B cell (primary cell): Measurements from ENCODE around the gene TPSAB1. TPM values are rescaled to one million over a fixed set of nuclear protein-coding genes. Genes with fewer than 3 reads are reported as not detected.

Experiments
- ATAC-seq: fragments of 200-7000 bp; cut with Tn5 transposase; one replicate; pipeline ENCODE4 v1.10.0; 2021; ENCODE audit warnings: low read depth, mild to moderate bottlenecking, moderate number of reproducible peaks, moderate library complexity
- CTCF ChIA-PET: fragments of 350-600 bp; sonication (Branson Sonifier 250); formaldehyde crosslinking; loops from one replicate; lab custom pipeline; 2021; ENCODE audit warnings: antibody characterized with exemption, inconsistent platforms; lab: Charles Lee
- POLR2A ChIA-PET: fragments of 350-600 bp; sonication (Branson Sonifier 250); formaldehyde crosslinking; loops from one replicate; lab custom pipeline; 2021; ENCODE audit warnings: antibody characterized with exemption; lab: Charles Lee
- DNase-seq: peaks from one replicate; pipeline ENCODE4 v3.0.0; 2013
- H2AFZ ChIP-seq: 2 replicates; pipeline ENCODE4 v1.6.1; 2012; ENCODE audit warnings: mild to moderate bottlenecking, low read depth, low read length; ENCODE audit not compliant: insufficient read depth, poor library complexity, severe bottlenecking
- H3K27ac ChIP-seq, 2 donors: 1 replicate in 1 of 2; 2 replicates in 1 of 2; pipeline ENCODE4 v1.5.1; 2012 to 2013; ENCODE audit warnings: low read length in 2 of 2, mild to moderate bottlenecking in 2 of 2, moderate library complexity in 1 of 2
- H3K27me3 ChIP-seq, 4 experiments: fragments of 200-600 bp in 1 of 4; sonication (generic) in 1 of 4; replicated peaks in 1 of 4; 1 replicate in 2 of 4; 2 replicates in 2 of 4; pipeline versions ENCODE4 v1.6.1 to v1.7.0; 2013 to 2016; ENCODE audit warnings: low read length in 3 of 4, mild to moderate bottlenecking in 2 of 4, mixed read lengths in 1 of 4, moderate library complexity in 1 of 4; ENCODE audit not compliant: insufficient read depth in 4 of 4, control insufficient read depth in 3 of 4; ENCODE audit errors: control extremely low read depth in 1 of 4
- H3K36me3 ChIP-seq, 2 experiments: replicated peaks in 1 of 2; 1 replicate in 1 of 2; 2 replicates in 1 of 2; pipeline versions ENCODE4 v1.6.1 to v1.7.1; 2013; ENCODE audit warnings: low read length in 1 of 2; ENCODE audit not compliant: insufficient read depth in 2 of 2, control insufficient read depth in 1 of 2; ENCODE audit errors: control extremely low read depth in 1 of 2, extremely low read depth in 1 of 2
- H3K4me1 ChIP-seq, 2 donors: fragments of 200-600 bp in 1 of 2; sonication (generic) in 1 of 2; 1 replicate in 1 of 2; 2 replicates in 1 of 2; pipeline versions ENCODE4 v1.5.1 to v1.6.1; 2013 to 2017; ENCODE audit warnings: low read length in 2 of 2; ENCODE audit not compliant: control insufficient read depth in 2 of 2, insufficient read depth in 2 of 2
- H3K4me2 ChIP-seq: replicated peaks from 2 replicates; pipeline ENCODE3; 2012; ENCODE audit warnings: mild to moderate bottlenecking, low read depth, low read length; ENCODE audit not compliant: poor library complexity, severe bottlenecking
- H3K4me3 ChIP-seq, 5 experiments: fragments of 200-600 bp in 1 of 5; sonication (generic) in 1 of 5; 1 replicate in 3 of 5; 2 replicates in 2 of 5; pipeline versions ENCODE4 v1.5.1 to v1.7.0; 2011 to 2016; ENCODE audit warnings: low read length in 4 of 5, mild to moderate bottlenecking in 4 of 5, low read depth in 2 of 5, control low read depth in 1 of 5, moderate library complexity in 1 of 5; ENCODE audit not compliant: insufficient read depth in 1 of 5; ENCODE audit errors: control extremely low read depth in 1 of 5, extremely low read depth in 1 of 5
- H3K79me2 ChIP-seq: fragments of 200-600 bp; sonication (generic); one replicate; pipeline ENCODE4 v1.6.0; 2016; ENCODE audit warnings: low read length; ENCODE audit not compliant: control insufficient read depth, insufficient read depth
- H3K9ac ChIP-seq: fragments of 200-600 bp; sonication (generic); 2 replicates; pipeline ENCODE4 v1.6.1; 2017; ENCODE audit warnings: mild to moderate bottlenecking, low read length, moderate library complexity
- H3K9me3 ChIP-seq, 3 donors: one replicate each; pipeline versions ENCODE4 v1.6.1 to v1.7.1; 2013; ENCODE audit warnings: low read length in 2 of 3; ENCODE audit not compliant: control insufficient read depth in 2 of 3, insufficient read depth in 1 of 3; ENCODE audit errors: control extremely low read depth in 1 of 3
- H4K20me1 ChIP-seq: 2 replicates; pipeline ENCODE4 v1.6.0; 2012; ENCODE audit warnings: mild to moderate bottlenecking, low read length; ENCODE audit not compliant: insufficient read depth, control insufficient read depth, poor library complexity, severe bottlenecking
- H3K27ac Mint-ChIP-seq: one replicate; pipeline ENCODE4 v1.8.0; 2021; ENCODE audit warnings: mixed read lengths
- H3K27me3 Mint-ChIP-seq: one replicate; pipeline ENCODE4 v1.8.0; 2021; ENCODE audit warnings: mixed read lengths
- H3K4me1 Mint-ChIP-seq: one replicate; pipeline ENCODE4 v1.8.0; 2021; ENCODE audit warnings: mixed read lengths
- H3K4me3 Mint-ChIP-seq: one replicate; pipeline ENCODE4 v1.8.0; 2021; ENCODE audit warnings: mixed read lengths
- H3K9me3 Mint-ChIP-seq: one replicate; pipeline ENCODE4 v1.8.0; 2022; ENCODE audit warnings: mixed read lengths; ENCODE audit not compliant: insufficient read depth
- EZH2 ChIP-seq: IDR thresholded peaks from 2 replicates; pipeline ENCODE4 v1.6.1; 2012; ENCODE audit warnings: borderline replicate concordance, low read depth, mild to moderate bottlenecking, moderate library complexity, low read length; ENCODE audit not compliant: insufficient read depth, poor library complexity, severe bottlenecking
- WGBS: methylation state at CpG from one replicate; pipeline ENCODE4 v1.1.5; 2013; ENCODE audit warnings: missing lambda C conversion rate; ENCODE audit not compliant: insufficient coverage; 5-methylcytosine and 5-hydroxymethylcytosine counted together
- intact Hi-C: fragments of 100-400 bp; cut with micrococcal nuclease; formaldehyde crosslinking; loops from one replicate; pipeline ENCODE4 v1.10.0; 2022
- polyA plus RNA-seq: library from polyadenylated mRNA; depleted of rRNA; stranded (reverse); fragments of >200 nt; gene quantifications from 2 replicates; pipeline ENCODE4 v1.2.3, GENCODE V29; 2012
- total RNA-seq, 2 donors: library from RNA; stranded (reverse); fragments of 120-200 nt in 1 of 2; gene quantifications; 1 replicate in 1 of 2; 2 replicates in 1 of 2; pipeline versions ENCODE4 v1.2.3 to v1.2.4, GENCODE V29; 2013 to 2022
- TF ChIP-seq, protein P1 (sequence below): fragments of 200-600 bp; IDR thresholded peaks from one replicate; pipeline ENCODE4 v1.8.0; 2022; ENCODE audit warnings: antibody characterized with exemption, mild to moderate bottlenecking

Gene TPSAB1
- total and polyA plus RNA-seq, 2 donors (not counting 1 experiment from before 2014, with no cell fraction given), result not detected

DNA sequence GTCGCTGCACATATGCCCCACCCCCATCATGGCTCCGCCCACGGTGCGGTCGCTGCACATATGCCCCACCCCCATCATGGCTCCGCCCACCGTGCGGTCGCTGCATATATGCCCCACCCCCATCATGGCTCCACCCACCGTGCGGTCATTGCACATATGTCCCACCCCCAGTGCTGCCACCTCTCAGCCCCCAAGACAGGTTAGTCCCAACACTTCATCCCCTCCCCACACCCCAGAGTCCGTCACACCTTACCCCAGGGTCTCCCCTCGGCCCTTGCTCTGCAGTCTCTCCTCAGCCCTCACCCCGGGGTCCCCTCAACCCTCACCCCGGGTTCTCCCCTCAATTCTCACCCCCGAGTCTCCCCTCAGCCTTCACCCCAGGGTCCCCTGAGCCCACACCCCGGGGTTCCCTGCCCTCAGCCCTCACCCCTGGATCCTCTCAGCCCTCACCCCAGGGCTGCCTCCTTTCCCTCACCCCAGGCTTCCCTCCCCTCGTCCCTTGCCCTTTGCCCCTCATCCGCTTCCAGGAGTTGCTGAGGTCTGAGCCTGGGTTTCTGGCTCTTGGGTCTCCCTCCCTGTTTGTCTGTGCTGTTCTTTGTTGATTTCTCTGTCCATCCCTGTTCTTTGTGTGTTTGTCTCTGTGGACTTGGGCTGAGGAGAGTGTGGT is 41.0 kb upstream of the TPSAB1 start:
- 89% methylated on average over 8 of the region's 19 CpGs for WGBS
- H3K27me3 Mint-ChIP-seq, result peaks cover 3% of the 10 kb centered on the region
- H3K4me1 ChIP-seq, result no peaks in the 10 kb centered on the region
- H3K27ac ChIP-seq, result no peak overlapping the region
- peaks cover 0 to 4% (median 0%) of the 10 kb centered on the region in 4 experiments for H3K27me3 ChIP-seq
- no peak overlapping the region for H3K4me3 ChIP-seq
- DNase-seq (no peak), ATAC-seq (no peak)
- no peak overlapping the region for H3K4me3 Mint-ChIP-seq
- ChIA-PET CTCF (no interaction called here), POLR2A (interaction anchor here (0.7 kb wide), 1 partner anchor 322 kb away, joined by 8 read pairs; no protein-coding TSS in a partner anchor)
- TF ChIP-seq EZH2, result no peak
- TF ChIP-seq, protein P1, sequence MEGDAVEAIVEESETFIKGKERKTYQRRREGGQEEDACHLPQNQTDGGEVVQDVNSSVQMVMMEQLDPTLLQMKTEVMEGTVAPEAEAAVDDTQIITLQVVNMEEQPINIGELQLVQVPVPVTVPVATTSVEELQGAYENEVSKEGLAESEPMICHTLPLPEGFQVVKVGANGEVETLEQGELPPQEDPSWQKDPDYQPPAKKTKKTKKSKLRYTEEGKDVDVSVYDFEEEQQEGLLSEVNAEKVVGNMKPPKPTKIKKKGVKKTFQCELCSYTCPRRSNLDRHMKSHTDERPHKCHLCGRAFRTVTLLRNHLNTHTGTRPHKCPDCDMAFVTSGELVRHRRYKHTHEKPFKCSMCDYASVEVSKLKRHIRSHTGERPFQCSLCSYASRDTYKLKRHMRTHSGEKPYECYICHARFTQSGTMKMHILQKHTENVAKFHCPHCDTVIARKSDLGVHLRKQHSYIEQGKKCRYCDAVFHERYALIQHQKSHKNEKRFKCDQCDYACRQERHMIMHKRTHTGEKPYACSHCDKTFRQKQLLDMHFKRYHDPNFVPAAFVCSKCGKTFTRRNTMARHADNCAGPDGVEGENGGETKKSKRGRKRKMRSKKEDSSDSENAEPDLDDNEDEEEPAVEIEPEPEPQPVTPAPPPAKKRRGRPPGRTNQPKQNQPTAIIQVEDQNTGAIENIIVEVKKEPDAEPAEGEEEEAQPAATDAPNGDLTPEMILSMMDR, result no peak
- no peaks in the 10 kb centered on the region for H3K4me1 Mint-ChIP-seq
- no peaks in the 10 kb centered on the region for H3K36me3 ChIP-seq
- H4K20me1 ChIP-seq, result no peaks in the 10 kb centered on the region
- H3K27ac Mint-ChIP-seq, result no peak overlapping the region
- intact Hi-C loops, result no loop called here
- no peaks in the 10 kb centered on the region for H3K9me3 Mint-ChIP-seq
- H3K79me2 ChIP-seq, result no peaks in the 10 kb centered on the region
- H2AFZ ChIP-seq, result no peak overlapping the region
- peaks cover 0 to 5% (median 0%) of the 10 kb centered on the region in 3 donors for H3K9me3 ChIP-seq
- no peak overlapping the region for H3K9ac ChIP-seq
- no peak overlapping the region for H3K4me2 ChIP-seq

DNA sequence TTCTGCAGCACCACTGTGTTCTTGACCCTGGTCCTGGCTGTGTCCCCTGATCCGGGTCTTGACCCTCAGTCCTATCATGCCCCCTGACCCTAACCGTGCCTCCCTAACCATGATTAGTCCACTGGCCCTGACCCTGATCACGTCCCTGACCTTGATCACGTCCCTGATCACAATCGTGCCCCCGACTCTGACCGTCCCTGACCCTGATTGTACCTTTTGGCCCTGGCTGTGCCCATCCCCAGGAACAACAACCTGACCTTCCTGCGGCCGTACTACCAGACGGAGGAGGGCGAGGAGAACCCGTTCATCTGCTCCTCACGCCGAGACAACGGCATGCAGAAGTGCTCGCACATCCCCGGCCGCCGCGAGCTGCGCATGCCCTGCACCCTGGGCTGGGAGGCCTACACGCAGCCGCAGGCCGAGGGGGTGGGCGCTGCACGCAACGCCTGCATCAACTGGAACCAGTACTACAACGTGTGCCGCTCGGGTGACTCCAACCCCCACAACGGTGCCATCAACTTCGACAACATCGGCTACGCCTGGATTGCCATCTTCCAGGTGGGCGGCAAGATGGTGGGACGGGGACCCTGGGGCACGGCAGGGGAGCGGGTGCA is 40.4 kb upstream of the TPSAB1 start:
- H3K9me3 Mint-ChIP-seq, result no peaks in the 10 kb centered on the region
- no peaks in the 10 kb centered on the region for H4K20me1 ChIP-seq
- no peak overlapping the region for H3K4me3 Mint-ChIP-seq
- no peaks in the 10 kb centered on the region for H3K79me2 ChIP-seq
- H3K27me3 ChIP-seq, result peaks cover 0 to 4% (median 0%) of the 10 kb centered on the region in 4 experiments
- no peak overlapping the region for H3K27ac Mint-ChIP-seq
- no peak overlapping the region for H3K4me3 ChIP-seq
- H3K9ac ChIP-seq, result no peak overlapping the region
- no peak overlapping the region for H3K27ac ChIP-seq
- intact Hi-C loops, result no loop called here
- H3K9me3 ChIP-seq, result peaks cover 0 to 5% (median 0%) of the 10 kb centered on the region in 3 donors
- no peak overlapping the region for H3K4me2 ChIP-seq
- ChIA-PET CTCF (no interaction called here), POLR2A (no interaction called here)
- H3K4me1 ChIP-seq, result no peaks in the 10 kb centered on the region
- no peak for TF ChIP-seq EZH2
- TF ChIP-seq, protein P1, result no peak
- DNase-seq (no peak), ATAC-seq (no peak)
- no peak overlapping the region for H2AFZ ChIP-seq
- 95% methylated on average over 38 of the region's 38 CpGs for WGBS
- no peaks in the 10 kb centered on the region for H3K36me3 ChIP-seq
- no peaks in the 10 kb centered on the region for H3K4me1 Mint-ChIP-seq
- peaks cover 3% of the 10 kb centered on the region for H3K27me3 Mint-ChIP-seq
